Measurements from ENCODE around the gene CRIM1. TPM values are rescaled to one million over a fixed set of nuclear protein-coding genes. Genes with fewer than 3 reads are reported as not detected.

Gene CRIM1
- total RNA-seq, 1 donor from 2014 or later = 790 TPM

- DNase-seq (ENCODE audit: low read depth, low spot score) = no peak
Measured at GRCh38 chr2:36480028-36480427, 124.5 kb downstream of the CRIM1 start.

GRCh38 chr2:36480636-36481035, 125.1 kb downstream of the CRIM1 start:
- no peak for DNase-seq (ENCODE audit: low read depth, low spot score)

- DNase-seq (ENCODE audit: low read depth, low spot score) = no peak
Measured at GRCh38 chr2:36481709-36482108, 126.1 kb downstream of the CRIM1 start.

GRCh38 chr2:36482576-36483214, 127.1 kb downstream of the CRIM1 start:
- DNase-seq (ENCODE audit: low read depth, low spot score) = no peak

- no peak for DNase-seq (ENCODE audit: low read depth, low spot score)
Measured at GRCh38 chr2:36483290-36483689, 127.7 kb downstream of the CRIM1 start.

GRCh38 chr2:36484454-36484853, 128.9 kb downstream of the CRIM1 start:
- DNase-seq (ENCODE audit: low read depth, low spot score) = no peak

- peak; percentile 79 for DNase-seq (ENCODE audit: low read depth, low spot score)
Measured at GRCh38 chr2:36485521-36485920, 129.9 kb downstream of the CRIM1 start.

GRCh38 chr2:36486521-36487044, 131.0 kb downstream of the CRIM1 start:
- DNase-seq (ENCODE audit: low read depth, low spot score) = peak; percentile 83

- DNase-seq (ENCODE audit: low read depth, low spot score) = no peak
Measured at GRCh38 chr2:36487947-36488346, 132.4 kb downstream of the CRIM1 start.

GRCh38 chr2:36489281-36489680, 133.7 kb downstream of the CRIM1 start:
- DNase-seq (ENCODE audit: low read depth, low spot score) = no peak

GRCh38 chr2:36490749-36491148, 135.2 kb downstream of the CRIM1 start:
- DNase-seq (ENCODE audit: low read depth, low spot score) = no peak

- peak; percentile 29 for DNase-seq (ENCODE audit: low read depth, low spot score)
Measured at GRCh38 chr2:36492216-36492945, 136.8 kb downstream of the CRIM1 start.

GRCh38 chr2:36493306-36493705, 137.7 kb downstream of the CRIM1 start:
- no peak for DNase-seq (ENCODE audit: low read depth, low spot score)

GRCh38 chr2:36497570-36498163, 142.1 kb downstream of the CRIM1 start:
- DNase-seq (ENCODE audit: low read depth, low spot score) = no peak

- DNase-seq (ENCODE audit: low read depth, low spot score) = no peak
Measured at GRCh38 chr2:36499128-36499820, 143.7 kb downstream of the CRIM1 start.

GRCh38 chr2:36500072-36500471, 144.5 kb downstream of the CRIM1 start:
- DNase-seq (ENCODE audit: low read depth, low spot score) = no peak

- DNase-seq (ENCODE audit: low read depth, low spot score) = no peak
Measured at GRCh38 chr2:36502081-36502480, 146.5 kb downstream of the CRIM1 start.

- peak; percentile 27 for DNase-seq (ENCODE audit: low read depth, low spot score)
Measured at GRCh38 chr2:36507408-36507812, 151.8 kb downstream of the CRIM1 start.

- DNase-seq (ENCODE audit: low read depth, low spot score) = no peak
Measured at GRCh38 chr2:36509075-36509474, 153.5 kb downstream of the CRIM1 start.

GRCh38 chr2:36511858-36512603, 156.5 kb downstream of the CRIM1 start:
- no peak for DNase-seq (ENCODE audit: low read depth, low spot score)

GRCh38 chr2:36512705-36513104, 157.1 kb downstream of the CRIM1 start:
- no peak for DNase-seq (ENCODE audit: low read depth, low spot score)

All from pulmonary artery endothelial cell (primary cell).